AG20443 (cell line): ENCODE results near the gene COL4A2.

ENCODE experiments used
- DNase-seq: peaks from one replicate; pipeline ENCODE4 v3.0.0; 2012; ENCODE audit warnings: low spot score, mixed read lengths

The COL4A2 gene

GRCh38 chr13:110560601-110561343 lies 253.7 kb downstream of the COL4A2 start:
- DNase-seq = peak; percentile 51

GRCh38 chr13:110561344-110562035 lies 254.4 kb downstream of the COL4A2 start, which contains the start of gene RAB20:
Gene RAB20 (minus strand): TSS chr13:110561722. CDS start chr13:110561519, 203 bp downstream.
- DNase-seq = peak; percentile 91

GRCh38 chr13:110562036-110562597 lies 255.0 kb downstream of the COL4A2 start:
- no peak for DNase-seq
